Measurements from ENCODE around the gene GRIN3A.

GRIN3A gene

DNA sequence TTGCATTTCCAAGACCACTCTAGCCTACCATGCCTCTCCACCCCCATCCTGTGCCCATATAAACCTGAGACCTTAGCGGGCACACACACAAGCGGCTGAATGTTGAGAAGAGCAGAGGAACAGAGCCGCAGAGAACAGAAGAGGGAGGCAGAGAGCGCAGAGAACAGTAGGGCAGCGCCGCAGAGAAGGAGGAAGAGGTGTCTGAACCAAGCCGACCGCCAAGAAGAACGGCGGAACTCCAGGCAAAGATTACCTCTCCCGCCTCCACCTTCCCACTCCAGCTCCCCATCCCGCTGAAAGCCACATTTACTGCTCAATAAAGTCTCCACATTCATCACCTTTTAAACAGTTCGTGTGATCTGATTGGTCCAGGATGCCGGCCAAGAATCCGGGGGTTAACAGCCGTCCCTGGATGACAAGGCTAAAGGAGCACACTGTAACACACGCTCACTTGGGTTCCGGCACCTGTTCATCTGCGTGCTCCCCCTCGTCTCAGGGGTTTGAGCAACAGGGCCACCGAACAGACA lies 33.2 kb downstream of the GRIN3A start:
- DNase-seq: peak; percentile 72

DNA sequence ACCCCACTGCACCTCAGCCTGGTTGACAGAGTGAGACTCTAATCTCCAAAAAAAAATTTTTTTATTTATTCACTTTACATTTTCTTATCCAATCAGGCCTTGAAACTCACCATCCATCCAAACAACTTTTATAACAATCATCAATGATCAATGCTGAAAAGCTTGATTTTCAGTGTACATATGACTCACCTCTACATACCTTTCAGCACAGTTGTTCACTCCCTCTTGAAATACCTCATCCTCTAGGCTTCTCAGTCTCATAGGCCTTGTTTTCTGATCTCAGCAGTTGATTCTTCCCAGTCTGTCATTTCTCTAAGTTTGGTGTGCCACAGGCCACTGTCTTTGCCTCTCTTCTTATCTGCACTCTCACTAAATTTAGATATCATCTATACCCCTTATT lies 36.2 kb downstream of the GRIN3A start:
- DNase-seq: no peak

DNA sequence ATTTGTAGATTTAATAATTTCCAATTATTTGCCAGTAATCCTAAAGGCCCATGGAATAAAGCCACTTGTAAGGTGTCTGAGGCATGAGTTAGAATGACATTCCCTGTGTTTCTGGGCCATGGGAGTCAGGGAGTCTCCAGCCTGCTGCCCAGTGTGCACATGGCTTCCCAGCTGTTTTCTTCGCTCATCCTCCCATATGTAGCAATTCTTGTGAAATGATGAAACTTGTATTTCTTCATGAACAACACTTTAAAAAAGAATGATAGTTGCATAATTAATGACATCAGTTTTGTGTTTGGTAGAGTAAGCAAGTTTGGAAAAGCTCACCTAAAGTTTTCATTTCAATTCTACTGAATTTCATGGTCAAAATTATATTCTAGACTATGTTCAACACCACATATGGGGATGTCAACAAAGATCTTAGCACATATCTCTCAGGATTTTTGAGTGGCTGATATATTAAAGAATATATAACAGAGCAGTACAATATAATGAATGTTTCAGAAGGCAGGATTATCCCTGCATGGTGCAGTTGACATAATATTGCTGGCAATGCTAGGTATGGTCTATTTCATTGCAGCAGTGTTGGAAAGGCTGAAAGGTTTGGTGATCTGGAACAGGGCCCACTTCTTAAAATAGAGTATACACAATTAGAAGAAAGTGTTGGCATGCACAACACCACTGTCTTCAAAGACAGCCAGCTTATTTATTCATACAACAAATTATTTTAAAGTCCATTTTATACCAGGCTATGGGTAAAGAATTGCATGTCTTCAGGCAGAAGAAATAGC lies 44.7 kb downstream of the GRIN3A start:
- DNase-seq: no peak

DNA sequence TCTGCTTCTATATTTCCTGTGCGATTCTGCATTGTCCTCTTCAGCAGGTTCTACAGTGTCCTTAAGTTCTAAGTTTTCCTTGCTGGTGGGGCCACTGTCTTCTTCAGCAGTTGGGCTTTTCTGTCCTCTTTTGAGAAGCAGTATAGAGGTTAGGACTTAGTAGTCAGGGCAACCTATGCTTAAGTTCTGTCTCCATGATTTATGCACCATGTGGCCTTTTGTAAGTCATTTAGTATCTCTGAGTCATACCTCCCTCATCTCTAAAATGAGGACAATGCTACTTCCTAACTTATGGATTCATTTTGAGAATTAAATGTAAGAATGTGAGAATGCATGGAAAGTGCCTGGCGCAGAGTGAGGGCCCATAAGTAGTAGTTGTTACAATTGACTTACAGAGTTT lies 46.8 kb downstream of the GRIN3A start:
- no peak for DNase-seq

DNA sequence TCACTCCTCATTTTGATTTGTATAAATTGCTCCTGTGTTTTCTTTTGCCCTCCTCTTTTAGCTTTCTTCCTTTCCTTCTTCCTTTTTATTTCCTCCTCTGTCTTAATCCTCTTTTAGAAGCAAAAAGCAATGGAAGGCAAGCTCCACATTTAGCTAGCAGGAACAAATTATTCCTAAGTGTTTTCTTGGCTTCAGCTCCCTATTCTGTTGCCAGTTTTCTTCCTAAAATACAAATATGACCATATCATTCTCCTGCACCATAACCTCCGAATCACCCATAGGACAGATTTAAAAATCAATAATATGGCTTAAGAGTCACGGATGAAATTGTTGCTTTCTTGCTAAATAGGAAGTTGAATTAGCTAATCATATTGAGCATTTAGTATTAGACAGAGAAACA lies 49.4 kb downstream of the GRIN3A start:
- no peak for DNase-seq

DNA sequence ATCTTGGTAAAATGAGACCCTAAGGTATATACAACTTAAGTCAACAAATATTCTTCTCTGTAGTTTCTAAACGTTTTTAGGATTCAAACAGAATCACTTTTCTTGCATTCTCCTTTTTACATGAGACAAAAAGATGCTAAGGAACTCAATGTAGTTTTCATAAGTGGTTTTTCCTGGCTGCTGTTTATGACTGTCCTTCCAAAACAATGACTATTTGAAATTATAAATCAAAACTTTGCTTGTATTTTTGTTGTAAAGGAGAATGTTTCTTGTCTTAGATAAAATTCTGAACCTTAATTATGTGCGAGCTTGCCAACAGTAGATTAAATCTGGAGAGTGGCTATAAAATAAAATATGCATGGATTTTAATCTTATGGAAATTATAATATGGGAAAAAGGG lies 53.8 kb downstream of the GRIN3A start:
- no peak for DNase-seq

DNA sequence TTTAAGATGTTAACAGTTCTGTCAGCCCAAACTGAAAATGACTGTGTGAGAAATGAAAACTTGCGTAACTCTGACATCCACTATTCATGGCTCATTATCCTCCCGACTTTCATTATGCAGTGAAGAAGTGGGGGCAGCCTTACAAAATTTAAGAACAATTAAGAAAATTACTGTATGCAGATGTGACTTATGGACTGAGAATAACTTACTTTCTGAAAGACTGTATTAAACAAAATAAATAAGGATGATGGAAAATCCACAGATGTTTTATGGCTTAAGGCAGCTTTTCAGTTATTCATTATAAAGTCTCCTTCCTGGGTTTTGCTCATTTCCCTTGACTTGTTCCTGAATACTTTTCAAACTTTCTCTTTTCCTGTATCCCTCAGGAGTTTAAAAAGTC lies 55.2 kb downstream of the GRIN3A start:
- no peak for DNase-seq

DNA sequence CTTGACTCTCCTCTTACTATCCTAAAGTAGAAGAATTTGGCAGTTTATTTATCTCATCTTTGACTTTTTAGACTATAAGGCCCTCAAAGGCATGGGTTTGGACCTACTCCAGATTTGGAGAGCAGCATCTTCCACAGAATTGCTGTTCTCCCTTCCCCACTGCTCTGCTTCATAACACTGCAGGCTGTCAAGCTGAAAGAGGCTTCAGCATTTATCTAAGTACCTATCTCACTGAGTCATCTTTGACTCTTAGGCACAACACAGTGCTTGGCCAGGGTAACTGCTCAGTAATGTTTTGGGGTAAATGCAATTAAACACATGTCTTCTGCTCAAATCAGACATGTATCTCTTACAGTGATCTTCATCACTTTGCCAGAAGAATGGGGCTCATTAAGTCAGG lies 60.6 kb downstream of the GRIN3A start:
- DNase-seq: no peak

DNA sequence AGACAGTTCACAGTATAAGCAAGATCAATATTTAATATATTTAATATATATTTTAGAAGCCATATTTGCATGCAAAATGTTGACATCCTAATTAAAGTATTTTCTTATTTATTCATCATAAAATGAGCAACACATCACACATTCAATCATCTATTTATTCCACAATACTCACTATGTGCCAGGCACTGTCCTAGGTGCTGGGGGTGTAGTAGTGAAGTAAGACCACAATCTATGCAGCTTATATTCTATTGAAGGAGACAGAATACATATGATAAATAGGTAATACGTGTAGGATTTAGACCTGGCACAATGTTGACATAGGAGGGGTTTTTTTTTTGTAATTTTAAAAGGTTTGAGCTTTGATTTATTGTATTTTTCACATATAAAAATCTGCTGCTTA lies 63.1 kb downstream of the GRIN3A start:
- DNase-seq: no peak

DNA sequence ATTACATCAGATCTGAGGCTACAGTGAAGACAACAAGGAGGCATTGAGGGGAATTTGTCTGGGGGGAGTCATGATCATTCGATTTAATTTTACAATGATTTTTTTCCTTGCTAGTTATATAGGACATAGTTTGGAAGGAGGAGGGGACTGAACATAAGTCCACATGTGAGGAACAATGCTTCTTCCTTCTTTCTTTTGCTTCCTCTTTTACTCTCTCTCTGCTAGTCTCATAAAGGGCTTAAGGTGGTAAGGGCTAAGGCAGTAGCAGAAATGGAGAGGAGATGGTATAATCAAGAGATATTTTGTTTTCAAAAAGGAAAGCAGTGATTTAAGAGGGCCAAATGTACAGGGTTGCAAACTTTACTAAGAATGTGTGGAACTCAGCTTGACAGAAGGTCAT lies 64.3 kb downstream of the GRIN3A start:
- no peak for DNase-seq

DNA sequence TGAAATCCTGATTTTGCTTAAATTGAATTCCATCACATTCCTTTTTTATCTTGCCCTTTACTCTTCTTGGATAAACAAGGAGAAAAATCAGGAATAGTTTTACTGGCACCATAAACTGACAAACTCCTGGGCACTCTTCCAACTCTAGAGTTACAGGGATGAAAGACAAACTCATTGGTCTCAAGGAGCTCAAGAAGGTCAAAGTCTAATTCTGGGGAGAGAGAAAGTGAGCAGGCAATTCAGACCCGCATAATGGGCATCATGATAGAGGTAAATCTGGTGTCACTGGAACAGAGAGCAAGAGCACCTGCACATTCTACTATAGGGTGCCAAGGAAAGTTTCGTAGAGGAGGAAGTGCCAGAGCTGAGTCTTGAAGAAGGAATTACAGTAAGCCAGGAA lies 64.8 kb downstream of the GRIN3A start:
- DNase-seq: no peak

DNA sequence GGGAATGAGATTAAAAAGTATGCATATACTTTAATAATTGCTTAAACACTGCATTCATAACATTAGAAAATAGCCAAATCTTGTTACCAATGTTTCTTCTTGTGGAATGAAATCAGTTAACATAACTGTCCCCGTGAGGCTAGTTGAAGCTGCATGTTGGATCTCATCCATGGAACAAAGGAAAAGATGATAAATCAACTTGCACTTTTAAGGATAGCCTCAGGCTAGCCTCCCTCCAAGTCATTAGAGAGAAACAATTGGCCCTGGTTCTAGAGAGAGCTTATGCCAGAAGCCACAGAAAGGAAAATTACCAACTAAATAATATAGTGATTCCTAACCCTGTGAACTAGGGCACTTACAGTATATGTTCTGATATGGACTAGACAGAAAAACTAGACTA lies 66.9 kb downstream of the GRIN3A start:
- DNase-seq: no peak

DNA sequence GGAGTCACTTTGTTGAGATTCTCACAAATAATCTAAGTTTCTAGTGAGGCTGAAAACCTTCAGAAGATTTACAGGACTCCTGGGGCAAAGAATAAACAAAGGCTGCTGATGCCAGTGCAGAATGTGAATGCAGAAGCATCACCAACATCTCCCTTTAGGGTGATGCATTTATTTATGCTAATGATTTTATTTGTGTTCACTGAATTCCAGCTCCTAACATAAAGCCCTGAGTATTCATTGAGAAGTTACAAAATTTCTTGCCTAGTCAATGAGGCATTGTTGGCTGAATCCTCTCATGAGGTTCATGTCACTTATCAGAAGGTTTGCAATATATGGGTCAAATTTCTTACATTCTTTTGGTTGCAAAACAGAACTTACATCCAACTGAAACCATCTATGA lies 70.0 kb downstream of the GRIN3A start:
- no peak for DNase-seq

DNA sequence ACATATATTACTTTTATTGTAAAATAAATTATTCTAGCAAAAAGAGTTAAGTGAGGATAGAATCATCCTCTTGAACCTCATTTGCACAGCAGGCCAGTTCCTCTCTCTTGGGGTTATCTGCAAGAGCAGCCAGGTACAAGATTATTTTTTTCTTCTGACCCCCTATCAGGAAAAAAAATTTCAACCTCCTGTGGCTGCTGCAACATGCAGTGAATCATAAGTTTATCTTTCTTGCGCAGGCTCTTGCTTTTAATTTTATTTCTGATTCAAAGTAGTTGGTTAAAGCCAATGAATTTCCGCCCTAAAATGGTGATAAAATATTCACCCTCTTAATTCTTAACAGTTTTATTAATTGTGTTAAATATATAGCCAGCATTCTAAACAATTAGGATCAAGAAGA lies 74.0 kb downstream of the GRIN3A start:
- DNase-seq: no peak

DNA sequence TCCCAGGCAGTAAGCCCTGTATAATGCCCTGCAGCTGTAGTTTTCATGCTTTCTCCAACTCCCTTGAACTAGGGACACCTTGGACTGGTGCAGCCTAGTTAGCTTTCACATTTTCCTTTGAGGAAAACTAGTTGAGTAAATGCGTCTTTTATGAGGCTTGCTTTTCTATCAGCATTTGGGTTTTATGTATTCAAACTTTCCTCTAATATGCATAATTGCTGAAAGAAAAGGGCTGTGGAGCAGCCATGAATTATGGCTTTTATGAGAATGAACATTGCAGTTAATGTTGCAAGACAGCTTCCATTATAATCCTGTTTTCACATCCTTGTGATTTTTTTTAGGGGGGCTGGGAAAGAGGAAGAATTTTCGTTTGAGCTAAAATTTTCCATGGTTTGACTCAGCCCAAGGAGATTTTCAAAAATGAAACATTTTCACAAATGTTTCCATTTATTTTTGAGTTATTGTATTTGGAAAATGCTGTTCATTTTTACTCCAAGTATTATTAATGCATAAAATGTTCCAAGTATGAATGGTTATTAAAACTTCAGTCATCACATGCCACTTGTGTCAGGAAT lies 85.8 kb downstream of the GRIN3A start:
- no peak for DNase-seq

DNA sequence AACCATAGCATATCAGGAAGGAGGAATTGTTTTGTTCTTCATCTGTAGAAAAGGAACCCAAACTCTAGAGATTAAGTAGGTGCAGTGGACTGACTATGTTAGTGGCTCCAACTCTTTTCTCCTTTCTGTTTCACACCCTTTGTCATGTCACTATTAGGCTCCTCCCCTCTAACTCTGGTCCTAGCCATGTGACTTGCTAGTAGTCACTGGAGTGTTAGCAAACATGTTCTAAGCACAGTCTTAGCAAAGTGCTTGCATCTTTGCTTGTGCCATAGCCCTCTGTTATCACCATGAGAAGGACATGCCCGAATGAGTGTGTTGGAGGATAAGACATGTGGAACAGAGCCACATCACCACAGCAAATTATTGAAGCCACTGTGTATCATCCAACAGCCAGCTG lies 88.3 kb downstream of the GRIN3A start:
- DNase-seq: no peak

DNA sequence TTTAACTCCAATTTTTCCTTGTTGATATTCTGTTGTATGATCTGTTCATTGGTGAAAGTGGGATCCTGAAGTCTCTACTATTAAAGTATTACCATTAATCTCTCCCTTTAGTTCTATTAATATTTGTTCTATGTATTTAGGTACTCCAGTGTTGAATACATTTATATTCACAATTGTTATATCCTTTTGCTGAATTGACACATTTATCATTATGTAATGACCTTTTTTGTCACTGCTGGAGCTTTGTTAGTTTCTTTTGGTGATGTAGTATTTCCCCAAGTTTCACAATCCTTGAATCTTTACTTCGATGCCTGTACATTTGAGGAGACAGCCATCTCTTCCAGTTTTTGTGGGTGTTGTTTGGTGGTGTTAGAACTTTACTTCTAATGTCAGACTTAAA lies 90.0 kb downstream of the GRIN3A start:
- DNase-seq: no peak

DNA sequence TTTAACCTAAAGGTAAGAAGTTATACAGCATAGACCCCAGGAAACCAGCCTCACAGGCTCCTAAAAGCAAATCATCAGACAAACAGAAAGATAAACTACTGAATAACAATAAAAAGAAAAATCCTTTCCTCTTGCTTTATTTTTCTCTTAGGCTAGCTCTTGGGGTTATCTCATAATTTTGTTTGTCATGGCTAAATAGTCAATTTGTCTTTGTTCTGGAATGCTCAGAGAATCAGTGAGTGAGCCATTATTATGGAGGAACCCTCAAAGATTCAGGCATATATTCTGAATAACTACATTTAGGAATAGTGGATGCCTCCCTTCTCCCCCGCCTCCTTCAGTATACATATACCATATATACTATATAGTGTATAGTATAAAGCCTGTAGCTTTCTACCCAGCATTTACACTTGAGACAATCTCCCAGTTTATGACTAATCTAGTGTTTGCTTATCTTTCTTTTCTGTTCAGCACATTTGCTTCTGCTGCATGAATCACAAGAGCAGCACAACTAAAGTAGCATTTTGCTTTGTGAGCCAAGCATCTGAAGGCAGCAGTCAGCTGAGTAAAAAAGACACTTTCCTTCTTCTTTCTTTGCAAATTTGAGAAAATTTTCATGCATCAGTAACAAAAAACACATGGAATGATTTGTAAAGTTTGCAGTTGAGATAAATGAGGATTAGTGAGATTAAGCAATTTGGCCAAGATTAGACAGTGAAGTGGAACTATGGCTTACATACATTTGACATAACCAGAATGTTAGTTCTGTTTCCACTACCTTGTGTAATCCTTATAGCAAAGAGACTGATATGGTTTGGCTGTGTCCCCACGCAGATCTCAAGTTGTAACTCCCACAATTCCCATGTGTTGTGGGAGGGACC lies 98.4 kb downstream of the GRIN3A start:
- no peak for DNase-seq

DNA sequence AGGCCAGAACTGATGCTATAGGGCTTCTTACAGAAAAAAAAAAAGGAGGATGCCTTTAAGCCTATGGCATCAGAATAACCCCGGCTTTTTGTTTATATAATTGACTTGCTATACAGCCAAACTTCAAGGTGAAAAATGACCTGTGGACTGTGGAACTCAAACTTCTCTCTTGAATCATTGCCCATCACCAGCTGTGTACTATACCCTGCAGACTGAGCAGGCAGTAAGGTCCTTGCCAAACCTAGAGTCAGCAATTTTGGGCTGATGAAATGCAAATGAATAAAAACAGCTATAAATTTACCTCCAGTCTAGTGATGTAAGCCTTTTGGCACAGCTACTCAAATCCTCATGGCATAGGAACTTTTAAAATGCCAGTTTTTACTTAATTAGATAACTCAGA lies 99.1 kb downstream of the GRIN3A start:
- no peak for DNase-seq

DNA sequence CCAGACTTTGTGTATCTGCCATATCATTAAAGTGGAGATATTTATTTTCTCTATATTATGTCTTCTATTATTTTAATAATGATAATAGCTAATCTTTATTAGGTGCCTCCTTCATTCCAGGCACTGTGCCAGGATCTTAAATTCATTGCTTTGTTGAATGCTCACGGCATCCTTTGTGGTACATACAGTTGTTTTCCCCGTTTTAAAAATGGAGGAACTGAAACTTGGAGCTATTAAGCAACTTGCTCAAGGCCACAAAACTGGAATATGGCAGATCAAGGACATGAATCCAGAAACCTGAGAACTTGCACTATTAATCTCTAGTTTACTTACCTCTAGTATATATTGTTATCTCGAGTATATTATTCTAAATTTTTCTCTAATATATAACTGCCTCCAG lies 102.2 kb downstream of the GRIN3A start:
- DNase-seq: no peak

DNA sequence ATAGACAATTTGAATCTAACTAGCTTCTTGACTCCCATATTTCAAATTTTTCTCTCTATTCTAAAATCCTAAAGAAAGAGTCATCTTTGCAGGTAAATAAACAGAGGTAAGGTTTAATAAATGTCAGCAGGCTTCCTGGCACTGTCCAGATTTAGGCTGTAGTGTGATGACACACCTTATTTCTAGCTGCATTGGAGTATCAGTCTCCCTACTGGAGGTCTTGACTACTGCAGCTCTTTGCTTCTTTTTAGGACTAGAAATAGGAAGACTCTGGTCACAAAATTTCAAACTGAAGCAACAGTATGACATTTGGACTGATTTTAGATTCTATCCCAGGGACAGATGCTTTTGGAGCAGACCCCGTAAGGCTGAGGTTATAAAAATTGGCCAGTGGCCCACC lies 103.0 kb downstream of the GRIN3A start:
- DNase-seq: no peak

DNA sequence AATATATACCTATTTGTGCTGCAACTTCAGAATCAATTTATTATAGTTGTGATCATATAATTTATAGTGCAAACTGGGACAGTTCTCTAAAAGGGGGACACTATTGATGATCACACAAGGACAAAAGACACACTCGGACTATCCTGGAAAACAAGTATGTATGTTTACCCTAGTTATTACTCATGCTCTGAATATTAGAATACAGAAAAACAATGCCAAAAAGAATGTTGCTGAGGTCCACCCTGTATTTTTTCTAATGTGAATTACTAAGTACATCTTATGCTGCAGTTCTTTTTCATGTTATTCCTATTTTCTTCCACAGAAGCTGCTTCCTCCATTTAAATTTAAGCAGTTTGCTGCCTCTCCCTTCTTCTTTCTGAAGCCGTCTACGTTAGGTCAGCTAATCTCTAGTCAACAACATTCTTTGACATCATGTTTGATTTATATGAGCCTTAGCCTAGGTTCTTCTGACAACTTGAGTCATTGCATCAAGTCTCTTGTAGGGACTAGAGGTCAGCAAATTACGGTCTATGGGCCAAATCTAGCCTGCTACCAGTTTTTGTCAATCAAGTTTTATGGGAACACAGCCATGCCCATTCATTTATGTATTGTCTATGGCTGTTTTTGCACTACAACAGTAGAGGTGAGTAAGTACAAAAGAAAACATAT lies 103.6 kb downstream of the GRIN3A start:
- DNase-seq: no peak

DNA sequence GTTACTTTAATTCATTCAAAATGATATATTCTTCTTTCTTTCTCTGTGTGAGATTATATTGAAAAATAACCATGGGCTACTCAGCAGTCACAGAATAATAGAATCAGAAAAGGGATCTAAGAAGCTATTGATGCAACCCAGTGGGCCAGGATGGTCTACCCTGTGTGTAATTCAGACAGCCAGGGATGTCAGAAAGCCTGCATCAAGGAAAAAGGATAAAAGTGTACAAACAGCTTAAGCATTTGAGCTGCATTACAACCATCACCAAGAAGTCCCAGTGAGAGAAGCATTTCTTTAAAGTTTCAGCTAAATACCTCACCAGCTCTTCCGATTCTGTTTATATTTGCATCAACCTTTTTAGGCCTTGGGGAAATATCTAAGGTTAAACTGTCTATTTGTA lies 105.8 kb downstream of the GRIN3A start:
- DNase-seq: no peak

Measured in NCI-H1092 (cell line).